ENCODE results near the gene TEX36.

GRCh38 chr10:125709553-125710474 is 26.9 kb upstream of the TEX36 start:
- TF ChIP-seq EZH2 (IDR thresholded peaks at IDR 0.05; ENCODE audit: borderline replicate concordance, low read length) (no peak), CTCF (IDR thresholded peaks at IDR 0.05; ENCODE audit: low read length) (no peak)
